RKO (cell line): ENCODE measurements around the gene CTCF.

Experiments used
- DNase-seq: peaks from one replicate; pipeline ENCODE4 v3.0.0-alpha.2; 2016; ENCODE audit warnings: low spot score

CTCF gene

DNA sequence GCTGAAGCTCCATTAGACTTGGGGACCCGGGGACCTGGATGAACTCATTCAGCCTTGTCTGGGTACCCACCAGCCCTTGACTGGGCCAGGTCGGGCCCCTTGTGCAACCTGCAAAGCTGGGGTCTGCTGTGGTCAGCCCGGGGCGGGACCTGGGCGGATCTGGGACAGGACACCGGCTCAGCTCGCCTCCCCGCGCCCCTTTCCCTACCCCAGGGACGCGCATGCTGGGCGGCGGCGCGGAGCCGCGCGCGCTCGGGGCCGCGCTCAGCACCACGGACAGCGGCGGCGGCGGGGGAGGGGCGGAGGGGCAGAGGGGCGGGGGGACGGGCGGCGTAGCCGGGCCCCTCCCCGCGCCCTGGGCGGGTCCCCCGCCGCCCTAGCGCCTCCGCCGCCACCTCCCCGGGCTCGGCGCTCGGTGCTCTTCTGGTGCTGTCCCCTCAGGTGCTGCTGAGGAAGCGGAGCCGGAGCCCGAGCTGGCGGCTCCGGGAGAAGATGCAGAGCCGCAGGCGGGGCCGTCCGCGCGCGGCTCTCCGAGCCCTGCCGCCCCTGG, 90.3 kb downstream of the CTCF start:
- no peak for DNase-seq

DNA sequence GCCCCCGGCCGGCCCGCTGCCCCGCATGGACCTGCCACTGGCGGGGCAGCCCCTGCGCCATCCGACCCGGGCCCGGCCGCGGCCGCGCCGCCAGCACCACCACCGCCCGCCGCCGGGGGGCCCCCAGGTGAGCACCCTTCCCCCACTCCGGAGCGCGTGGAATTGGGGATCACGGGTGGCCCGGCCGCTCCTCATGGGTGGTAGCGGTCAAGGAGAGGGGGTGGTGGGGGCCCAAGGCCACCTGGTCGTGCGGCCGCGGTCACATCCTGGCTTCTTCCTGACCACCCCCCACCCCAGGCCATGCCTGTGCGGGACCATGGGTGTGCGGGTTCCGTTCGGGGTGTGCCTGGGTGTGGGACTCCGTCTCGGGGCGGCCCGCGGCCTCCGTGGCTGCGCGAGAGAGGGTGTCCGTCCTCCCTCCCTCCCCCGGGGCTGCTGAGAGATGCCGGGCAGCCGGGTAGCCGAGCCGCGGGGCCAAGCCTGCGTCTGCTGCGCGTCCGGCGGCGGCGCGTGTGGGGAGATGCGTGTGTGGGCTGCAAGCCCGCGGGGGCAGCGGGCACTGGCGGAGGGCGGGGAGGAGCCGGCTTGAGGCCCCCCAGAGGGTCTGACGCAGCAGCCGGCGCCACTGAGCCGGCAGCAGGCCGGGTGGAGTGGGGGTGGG, 90.9 kb downstream of the CTCF start:
- DNase-seq, result no peak

DNA sequence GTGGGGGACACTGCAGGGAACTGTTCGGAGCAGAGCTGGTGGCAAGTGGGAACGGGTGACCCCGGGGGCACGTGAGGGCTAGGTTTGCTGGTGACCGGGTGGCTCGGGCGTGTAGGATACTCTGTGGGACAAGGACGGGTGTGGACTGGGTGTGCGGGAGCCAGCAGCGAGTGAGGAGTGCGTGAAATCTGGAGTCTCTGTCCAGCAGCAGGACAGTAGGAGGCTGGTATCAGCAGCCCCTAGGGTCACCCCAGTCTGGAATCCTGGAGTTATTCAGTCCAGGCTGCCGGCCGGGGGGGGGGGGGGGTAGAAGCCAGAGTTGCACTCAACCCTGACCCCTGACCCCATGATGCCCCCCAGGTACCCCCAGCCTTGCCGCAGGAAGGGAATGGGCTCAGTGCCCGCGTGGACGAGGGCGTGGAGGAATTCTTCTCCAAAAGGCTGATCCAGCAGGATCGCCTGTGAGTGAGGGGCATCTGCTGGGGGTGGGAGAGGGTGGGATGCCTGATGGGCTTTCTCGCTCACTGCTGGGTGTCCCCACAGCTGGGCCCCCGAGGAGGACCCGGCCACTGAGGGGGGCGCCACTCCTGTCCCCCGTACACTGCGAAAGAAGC, 91.6 kb downstream of the CTCF start:
- no peak for DNase-seq

DNA sequence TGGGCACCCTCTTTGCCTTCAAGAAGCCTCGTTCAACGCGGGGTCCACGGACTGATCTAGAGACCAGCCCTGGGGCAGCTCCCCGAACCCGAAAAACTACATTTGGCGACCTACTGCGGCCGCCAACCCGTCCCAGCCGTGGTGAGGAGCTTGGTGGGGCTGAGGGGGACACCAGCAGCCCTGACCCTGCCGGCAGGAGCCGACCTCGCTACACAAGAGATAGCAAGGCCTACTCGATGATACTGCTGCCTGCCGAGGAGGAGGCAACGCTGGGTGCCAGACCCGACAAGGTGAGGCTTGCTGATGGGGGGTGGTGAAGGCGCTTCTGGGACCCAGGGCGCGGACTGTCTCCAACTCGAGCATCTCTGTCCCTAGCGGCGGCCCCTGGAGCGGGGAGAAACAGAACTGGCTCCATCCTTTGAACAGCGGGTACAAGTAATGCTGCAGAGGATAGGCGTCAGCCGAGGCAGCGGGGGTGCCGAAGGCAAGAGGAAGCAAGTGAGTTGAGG, 92.1 kb downstream of the CTCF start:
- no peak for DNase-seq

DNA sequence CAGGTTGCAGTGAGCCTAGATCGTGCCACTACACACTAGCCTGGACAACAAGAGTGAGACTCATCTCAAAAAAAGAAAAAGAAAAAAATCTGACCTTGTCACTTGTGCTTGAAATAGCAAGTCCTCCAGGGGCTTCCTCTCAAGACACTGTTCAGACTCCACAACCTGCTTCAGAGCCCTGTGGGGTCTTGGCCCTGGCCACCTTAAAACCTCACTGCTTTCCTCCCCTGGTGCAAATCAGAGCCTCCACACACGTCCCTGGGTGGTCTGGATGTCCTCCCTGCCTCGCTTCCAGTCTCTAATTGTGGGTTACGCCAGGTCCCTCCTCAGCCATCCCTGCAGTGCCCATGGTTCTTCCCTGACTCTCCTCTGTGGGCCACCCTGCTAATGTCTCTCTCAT, 93.0 kb downstream of the CTCF start:
- no peak for DNase-seq

DNA sequence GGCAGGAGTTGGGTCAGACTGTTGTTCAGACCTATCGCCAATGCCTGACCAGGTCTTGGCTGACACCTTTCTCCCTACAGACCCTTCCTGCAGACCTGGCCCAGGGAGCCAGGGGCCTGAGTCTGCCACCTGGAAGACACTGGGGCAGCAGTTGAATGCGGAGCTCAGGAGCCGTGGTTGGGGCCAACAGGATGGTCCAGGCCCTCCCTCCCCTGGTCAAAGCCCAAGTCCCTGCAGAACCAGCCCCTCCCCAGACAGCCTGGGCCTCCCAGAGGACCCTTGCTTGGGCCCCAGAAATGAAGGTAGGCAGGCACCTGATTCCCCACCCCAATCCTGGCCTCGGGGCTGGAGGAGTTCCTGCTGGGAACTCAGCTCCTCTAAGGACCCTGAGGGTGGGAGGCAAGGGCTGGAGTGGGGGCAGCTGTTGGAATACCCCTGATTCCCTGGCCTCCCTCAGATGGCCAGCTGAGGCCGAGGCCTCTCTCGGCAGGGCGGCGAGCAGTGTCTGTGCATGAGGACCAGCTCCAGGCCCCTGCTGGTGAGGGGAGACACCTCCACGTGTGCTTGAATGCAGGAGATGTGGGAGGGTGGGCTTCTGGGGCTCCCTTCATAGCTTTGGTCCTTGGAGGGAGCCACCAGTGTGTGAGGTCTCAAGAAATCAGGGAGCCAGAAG, 94.2 kb downstream of the CTCF start:
- no peak for DNase-seq

DNA sequence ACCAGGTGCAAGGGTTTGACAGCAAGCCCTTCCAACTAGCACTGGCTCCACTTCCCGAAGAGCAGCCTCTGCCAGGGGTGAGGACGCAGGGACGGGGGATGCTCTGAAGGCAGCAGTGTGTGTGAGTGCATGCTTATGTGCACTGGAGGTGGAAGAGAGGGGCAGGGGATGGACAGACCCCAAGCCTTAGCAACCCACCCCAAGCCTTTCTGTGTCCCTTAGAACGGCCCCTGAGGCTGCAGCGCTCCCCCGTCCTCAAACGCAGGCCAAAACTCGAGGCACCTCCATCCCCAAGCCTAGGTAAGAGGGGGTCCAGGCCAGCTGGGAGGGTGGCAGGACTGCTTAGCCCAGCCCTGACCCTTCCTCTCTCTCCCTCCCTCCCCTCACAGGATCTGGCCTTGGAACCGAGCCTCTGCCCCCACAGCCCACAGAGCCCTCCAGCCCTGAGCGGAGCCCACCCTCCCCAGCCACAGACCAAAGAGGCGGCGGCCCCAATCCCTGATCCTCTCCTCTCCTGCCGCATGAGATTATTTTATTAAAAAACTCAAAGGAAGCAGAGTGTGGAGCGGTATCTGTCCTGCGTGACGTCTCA, 94.8 kb downstream of the CTCF start:
- no peak for DNase-seq

DNA sequence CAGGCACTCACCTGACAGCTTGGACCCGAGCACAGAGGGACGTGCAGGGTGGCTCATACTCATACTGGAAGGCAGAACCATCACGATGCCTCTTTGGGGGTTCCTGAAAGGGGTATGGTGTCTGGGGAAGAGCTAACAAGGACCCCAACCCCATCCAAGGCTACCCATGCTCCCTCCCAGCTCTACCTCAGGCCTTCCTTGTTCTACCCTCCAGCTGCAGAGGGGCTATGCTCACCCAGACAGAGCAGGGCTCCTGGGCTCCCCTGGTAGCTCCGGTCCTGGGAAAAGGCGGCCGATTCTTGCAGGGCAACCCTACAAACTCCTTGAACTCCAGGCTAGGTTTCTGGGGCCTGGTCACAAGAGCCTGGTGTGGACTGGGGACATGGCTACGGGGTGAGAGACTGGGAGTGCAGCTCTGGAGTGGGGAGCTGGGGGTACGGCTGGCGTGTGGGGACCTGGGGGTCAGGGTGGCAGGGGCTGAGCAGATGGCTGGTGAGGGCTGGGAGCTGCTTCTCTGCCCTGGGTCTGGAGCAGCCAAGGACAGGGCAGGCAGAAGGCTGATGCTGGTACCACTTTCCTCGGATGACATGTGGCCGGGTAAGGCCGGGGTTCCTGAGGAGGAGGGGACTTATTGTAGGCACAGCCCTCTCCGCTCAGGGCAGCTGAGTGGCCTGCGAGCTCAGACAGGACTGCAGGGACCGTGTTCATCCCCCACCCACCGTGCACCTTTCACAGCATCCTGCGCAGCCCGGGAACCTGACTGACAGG, 95.6 kb downstream of the CTCF start:
- no peak for DNase-seq

DNA sequence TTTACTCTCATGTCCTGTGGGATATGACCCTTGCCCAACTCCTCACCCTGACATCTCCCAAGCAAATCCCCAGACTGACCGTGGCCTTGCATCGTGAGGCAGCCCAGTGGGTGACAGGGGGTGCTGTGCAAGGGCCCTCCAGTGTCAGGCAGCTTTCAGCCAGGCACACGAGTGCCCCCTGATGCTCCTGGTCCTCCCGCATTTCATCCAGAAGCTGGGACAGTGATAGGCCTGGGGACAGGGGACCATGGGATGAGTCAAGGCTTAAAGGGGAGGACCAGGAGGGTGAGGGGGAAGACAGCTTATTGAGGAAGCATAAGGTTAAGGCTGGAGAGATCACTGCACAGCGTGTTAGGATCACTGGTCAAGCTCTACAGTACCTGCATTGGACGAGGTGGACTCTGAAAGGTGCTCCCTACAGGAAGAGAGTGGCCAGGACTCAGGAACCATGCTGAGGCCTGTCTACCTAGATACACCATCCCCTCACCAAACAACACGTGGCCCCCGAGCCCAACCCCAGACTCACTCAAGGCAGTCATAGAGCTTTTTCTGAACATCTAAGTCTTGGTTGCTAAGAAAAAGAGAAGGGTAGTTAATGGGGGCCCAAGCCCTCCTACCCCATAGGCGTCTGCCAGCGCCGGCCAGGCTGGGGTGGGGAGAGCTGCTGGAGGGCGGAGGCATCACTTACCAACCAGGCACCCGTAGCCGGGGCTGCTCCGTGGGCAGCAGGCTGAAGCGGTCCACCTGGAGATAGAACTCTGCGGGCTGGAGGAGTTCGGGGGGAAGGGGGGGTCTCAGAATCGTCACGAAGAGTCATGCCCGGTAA, 96.7 kb downstream of the CTCF start:
- DNase-seq, result peak; percentile 34

DNA sequence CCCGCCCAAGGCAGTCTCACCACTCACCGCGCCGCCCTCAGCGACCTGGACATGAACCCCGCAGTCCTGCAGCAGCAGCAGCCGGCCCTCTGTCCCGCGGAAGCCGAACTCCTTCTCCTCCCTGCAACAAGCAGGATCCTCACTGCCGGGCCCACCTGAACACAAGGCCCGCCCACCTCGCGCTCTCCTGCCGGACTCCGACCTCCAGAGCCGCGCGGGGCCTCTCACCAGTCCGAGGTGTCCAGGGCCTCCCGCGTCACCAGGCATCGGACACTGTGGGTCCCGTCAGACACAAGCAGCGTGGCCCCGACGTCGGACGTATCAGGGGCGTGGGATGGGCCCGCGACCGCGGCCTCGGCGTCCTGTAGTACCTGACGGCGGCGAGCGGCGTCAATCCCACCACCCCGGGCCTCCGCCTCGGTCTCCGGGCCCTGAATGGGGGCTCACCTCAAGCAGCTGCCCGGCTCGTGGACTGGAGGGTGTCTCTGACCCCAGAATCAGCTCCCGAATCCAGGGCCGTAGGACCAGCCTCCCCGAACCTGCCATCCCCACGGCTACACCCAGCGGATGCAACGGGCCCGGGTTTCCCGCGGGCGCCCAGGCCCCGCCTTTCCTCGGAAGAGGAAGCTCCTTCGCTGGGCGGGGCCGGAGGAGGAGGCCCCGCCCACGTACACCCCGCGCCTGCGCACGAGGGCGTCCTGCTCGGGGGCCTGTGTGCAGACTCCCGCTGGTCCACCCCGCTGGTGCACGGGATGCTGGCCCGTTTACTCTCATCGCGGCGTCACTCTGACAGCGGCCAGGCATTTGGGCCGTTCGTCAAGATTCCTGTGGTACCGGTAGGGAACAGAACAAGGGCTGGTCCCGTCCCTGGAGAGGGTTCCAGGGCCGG, 97.6 kb downstream of the CTCF start, which contains the start of gene ACD:
ACD (minus strand) TSS at position 586 of the 889 bp plus-strand sequence; CDS start at position 546, 40 bp downstream.
- peak; percentile 91 for DNase-seq

DNA sequence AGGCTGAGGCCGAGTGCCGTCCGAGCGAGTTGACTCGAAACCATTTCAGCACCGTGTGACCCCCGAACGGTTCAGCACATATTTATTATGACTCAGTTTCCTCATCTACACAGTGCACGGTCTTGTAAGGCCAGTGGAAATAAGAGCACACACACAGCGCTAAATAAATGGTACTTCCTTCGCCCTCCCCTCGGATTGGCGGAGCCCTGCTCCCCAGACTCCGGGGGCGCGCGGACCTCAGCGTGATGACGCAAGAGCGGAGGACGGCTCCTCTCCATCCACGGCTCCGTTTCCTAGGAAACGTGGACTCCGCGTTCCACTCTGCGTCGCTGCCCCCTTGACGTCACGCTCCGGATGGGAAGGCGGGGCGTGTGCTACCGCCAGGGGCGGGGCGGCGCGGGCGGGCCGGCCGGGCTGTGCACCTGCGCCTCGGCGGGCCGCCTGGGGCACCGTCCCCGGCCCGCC, 98.3 kb downstream of the CTCF start, which contains the start of gene PARD6A:
PARD6A (plus strand) TSS at position 397 of the 465 bp plus-strand sequence. CDS start 79 bp downstream, outside the sequence.
- DNase-seq, result peak; percentile 98

DNA sequence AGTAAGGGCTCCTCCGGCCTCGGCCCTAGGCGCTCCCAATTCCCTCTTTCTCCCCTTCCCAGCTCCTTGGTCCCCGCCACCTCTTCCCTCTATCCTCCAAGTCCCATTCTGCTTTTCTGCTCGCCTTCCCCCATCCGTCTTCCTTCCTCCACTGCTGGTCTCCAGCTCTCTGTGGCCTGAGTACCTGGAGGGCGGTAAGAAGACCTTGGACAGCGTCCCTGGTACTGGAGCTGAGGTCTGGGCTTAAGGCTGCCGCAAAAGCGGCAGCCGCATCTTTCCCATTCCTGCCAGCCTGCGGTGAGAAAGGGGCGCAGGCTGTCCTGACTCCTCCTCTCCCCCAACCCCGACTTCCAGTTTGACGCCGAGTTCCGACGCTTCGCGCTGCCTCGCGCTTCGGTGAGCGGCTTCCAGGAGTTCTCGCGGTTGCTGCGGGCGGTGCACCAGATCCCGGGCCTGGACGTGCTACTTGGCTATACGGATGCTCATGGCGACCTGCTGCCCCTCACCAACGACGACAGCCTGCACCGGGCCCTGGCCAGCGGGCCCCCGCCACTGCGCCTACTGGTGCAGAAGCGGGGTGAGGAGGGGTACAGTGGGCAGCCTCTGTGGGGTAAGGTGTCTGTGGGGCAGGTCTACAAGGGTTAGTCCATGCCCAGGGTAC, 98.9 kb downstream of the CTCF start:
- peak; percentile 35 for DNase-seq

DNA sequence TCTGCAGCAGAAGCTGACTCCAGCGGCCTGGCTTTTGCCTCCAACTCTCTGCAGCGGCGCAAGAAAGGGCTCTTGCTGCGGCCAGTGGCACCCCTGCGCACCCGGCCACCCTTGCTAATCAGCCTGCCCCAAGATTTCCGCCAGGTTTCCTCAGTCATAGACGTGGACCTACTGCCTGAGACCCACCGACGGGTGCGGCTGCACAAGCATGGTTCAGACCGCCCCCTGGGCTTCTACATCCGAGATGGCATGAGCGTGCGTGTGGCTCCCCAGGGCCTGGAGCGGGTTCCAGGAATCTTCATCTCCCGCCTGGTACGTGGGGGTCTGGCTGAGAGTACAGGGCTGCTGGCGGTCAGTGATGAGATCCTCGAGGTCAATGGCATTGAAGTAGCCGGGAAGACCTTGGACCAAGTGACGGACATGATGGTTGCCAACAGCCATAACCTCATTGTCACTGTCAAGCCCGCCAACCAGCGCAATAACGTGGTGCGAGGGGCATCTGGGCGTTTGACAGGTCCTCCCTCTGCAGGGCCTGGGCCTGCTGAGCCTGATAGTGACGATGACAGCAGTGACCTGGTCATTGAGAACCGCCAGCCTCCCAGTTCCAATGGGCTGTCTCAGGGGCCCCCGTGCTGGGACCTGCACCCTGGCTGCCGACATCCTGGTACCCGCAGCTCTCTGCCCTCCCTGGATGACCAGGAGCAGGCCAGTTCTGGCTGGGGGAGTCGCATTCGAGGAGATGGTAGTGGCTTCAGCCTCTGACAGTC, 99.7 kb downstream of the CTCF start:
- no peak for DNase-seq

DNA sequence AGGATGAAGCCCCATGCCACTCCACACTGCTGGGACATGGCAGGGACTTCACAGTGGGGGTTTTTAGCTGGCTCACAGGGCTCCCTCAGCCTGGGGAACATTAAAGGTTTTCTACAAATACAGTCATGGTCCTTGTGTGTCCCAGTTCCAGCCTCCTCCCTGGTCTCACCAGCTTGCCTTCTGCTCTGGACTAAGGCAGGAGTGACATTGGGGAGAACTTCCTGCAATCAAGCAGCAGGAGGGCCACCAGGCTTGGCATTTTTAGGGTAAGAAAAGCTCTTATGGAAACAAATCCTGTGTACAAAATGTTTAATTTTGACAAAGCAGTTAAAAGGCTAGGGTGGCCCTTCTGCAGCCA, 100.3 kb downstream of the CTCF start:
- no peak for DNase-seq

DNA sequence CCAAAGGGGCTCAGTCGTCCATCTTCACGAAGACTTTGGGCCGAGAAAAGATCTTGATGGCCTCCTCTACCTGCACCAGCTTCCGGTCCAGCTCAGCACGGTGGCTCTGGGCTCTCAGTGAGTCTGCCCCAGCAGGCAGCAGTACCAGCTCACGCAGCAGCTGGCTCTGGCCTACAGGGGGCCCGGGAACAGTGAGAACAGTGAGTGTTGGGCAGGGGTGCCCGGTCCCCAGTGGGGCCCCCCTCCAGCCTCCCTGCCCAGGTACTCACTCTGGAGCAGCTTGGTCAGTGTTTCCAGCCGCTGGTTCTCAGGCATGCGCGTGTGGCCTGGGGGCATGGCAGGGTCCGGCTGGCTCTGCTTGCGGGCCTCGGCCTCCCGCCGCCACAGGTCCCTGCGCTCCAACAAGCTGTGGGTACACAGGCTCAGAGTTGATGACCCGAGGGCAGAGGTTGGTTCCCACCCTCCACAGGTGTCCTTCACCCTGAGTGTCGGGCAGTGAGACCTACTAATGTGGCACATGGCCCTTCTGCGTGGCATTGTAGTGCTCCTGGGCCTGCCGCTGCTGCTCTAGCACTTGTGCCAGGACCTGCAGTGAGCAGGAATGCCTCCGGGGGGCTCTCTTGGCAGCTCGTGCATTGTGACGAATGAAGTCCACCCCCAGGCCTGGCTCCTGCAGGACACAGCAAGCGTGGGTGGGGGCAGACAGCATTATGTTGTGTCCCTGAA, 101.0 kb downstream of the CTCF start:
- DNase-seq, result peak; percentile 30

DNA sequence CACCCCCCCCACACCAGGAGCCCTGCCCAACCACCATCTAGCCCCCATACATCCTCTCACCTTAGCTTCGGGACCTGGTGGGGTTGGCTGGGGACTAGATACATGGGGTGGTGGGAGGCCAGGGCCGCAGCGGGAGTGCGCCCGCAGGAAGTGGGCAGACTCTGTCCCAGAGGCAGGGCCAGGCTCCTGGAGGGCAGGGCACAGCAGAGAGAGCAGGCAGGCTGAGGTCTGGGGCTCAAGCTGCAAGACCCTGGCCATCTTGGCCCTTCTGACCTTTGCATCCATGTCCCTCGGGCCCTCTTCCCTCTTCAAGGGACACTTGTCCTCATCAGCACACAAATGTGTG, 101.5 kb downstream of the CTCF start:
- no peak for DNase-seq

DNA sequence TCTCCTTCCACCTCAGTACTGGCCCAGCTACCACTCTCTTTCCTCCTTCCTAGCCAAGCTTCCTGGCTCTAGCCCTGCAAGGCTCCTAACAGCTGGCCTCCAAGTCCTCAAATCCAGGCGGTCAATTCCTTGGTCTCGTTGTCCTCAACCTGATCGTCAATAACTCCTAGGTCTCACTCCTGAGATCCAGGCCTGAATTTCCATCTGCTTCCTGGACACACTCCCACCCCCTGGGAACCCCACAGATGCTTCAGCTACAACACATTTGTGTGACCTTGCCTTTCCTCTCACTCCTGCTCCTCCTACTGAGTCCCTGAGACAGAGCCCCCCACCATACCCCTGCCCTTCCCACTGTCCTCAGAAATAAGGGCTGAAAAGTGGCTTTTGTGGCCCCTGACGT, 101.9 kb downstream of the CTCF start:
- no peak for DNase-seq

DNA sequence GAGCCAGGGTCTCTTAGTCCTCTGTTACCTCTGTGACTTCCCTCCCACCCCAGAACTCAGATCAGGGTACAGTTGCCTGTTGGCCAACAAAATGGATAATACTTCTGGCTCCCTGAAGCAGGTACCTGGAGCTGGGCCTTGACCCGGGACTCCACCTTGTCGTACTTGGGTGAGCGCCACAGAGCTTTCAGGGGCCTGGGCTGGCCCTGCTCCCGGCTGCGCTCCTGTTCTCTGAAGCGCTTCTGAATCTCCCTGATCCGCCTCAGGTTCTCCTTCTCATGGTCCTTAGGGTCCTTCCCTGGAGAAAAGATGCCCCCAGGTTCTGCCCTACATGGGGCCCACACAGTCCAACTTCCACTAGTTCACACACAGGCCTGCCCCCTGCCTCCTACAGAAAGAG, 102.5 kb downstream of the CTCF start:
- no peak for DNase-seq
